HK-2 (cell line): Measurements from ENCODE around the gene PLCD1.
"Not testable (repeated sequence)": the region's sequence is repeated elsewhere in the genome, so short reads cannot be mapped to it uniquely, and the experiment has no call there.

Source experiments
- DNase-seq: peaks from one replicate; pipeline ENCODE4 v3.0.0-alpha.2; 2018; ENCODE audit not compliant: unreplicated experiment

Gene PLCD1

DNA sequence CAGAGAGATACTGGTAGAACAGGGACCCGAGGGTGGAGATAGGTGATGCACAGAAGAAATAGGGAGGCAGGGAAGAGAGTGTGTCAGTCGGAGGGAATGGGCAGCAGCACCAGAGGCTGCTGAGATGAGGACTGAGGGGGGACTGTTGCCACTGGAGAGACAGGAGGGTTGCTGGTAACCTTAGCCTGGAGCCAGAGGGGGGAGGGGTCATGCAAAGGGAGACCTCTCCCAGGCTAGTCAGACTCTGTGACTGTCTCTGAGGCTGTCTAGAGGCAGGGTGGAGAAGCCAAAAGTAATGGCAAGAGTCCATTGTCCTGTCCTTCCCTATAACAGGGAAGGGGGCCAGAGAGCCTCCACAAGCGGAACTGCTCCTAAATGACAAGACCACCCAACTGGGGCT is 7.5 kb upstream of the PLCD1 start:
- no peak for DNase-seq

DNA sequence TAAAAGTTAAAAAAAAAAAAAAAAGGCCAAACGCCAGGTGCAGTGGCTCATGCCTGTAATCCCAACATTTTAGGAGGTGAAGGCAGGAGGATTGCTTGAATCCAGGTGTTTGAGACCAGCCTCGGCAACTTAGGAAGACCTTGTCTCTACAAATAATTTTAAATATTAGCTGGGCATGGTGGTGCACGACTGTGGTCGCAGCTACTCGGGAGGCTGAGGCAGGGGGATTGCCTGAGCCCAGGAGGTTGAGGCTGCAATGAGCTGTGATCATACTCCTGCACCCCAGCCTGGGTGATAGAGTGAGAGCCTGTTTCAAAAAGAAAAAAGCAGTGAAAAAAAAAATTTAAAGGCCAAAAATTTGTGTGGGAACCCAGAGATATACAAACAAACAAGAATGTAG is 6.8 kb upstream of the PLCD1 start:
- DNase-seq = no peak

DNA sequence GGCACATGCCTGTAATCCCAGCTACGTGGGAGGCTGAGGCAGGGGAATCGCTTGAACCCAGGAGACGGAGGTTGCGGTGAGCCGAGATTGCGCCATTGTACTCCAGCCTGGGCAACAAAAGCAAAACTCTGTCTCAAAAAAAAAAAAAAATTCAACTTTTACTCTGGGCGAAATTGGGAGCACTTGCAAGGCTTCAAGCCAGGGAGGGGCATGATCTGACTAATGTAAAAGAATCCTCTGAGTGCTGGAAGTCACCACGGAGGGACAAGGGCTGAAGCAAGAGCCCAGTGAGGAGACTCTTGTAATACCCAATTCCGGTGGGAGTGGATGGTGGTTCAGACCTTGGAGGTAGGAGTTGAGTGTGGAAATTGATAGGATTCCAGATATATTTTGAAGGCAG is 4.9 kb upstream of the PLCD1 start:
- DNase-seq = not testable (repeated sequence)

DNA sequence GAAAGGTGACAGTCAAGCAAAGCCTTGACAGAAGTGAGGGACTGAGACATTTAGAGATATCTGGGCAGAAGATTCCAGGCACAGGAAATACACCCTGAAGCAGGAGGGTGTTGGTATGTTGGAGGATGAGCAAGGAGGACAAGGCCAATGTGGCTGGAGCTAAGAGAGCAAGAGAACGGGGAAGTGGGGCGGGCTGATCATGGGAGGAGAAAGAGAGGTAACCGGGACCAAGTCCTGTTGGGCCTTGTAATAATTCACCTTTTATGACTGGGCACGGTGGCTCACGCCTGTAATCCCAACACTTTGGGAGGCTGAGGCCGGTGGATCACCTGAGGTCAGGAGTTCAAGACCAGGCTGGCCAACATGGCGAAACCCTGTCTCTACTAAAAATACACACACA is 4.1 kb upstream of the PLCD1 start:
- DNase-seq = not testable (repeated sequence)

DNA sequence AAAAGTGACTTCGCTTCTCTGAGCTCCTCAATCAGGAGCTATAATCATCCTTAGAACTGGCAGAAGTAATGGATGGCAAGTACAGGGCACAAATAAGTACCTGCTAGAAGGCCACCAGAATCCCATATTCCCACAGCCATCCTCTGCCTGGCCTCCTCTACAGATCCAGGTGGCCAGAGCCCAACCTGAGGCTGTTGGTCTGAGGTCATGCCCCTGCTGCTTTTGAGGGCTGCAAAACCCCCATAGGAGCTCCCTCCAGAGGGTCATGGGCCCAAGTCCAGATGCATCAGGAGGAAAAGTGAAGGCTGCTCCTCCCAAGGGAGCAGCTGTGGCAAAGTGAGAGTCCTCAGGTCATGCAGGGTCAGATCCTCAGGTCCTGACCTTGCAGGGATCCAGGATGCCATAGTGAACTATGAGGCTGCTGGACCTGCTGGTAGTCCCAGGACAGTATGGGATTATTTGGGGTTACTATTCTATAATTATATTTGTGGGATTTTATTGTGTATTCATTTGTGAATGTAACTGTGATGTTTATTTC is 3.0 kb upstream of the PLCD1 start:
- no peak for DNase-seq

DNA sequence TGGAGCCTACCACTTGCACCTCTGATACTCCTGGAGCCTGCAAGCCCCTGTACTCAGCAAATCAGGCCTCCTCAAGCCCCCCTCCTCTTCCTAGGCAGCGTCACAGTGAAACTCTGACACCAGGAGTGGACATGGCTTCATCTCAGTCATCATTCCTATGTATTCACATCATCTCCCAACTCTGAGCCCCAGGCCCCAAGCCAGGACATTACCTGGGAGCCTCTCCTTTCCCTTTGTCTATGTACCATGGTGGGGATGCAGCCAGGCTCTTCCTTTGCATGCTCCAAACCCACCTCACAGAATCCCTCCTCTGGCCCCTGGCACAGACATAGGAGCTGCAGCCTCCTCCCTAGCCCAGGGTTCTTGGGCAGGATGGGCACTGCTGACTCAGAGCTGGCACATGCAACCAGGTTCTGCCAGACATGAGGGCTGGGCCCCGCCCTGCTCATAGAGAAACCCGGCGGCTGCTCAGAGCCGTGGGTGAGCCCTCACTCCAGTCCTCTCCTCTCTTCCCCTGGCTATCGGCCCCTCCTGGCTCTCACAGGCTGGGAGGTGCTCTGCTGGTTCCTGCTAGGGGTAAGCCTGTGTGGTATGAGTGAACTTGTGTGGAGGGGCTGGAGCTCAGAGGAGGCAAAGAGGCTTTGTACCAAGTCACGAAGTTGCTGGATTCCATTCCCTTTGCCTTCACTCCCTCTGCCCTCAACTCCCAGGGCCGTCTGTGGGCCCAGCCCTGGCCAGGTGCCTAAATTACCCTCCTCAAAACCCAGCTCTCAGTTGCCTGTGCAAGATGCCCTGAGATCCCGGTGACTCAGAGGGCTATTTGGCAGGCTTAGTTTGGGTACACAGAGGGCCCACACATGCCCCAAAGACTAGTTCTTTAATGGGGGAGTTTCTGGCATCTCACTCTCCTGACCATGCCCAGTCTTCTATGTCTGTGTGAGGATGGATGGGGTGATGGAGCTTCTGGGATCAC is 1.9 kb upstream of the PLCD1 start:
- DNase-seq = peak; percentile 22

DNA sequence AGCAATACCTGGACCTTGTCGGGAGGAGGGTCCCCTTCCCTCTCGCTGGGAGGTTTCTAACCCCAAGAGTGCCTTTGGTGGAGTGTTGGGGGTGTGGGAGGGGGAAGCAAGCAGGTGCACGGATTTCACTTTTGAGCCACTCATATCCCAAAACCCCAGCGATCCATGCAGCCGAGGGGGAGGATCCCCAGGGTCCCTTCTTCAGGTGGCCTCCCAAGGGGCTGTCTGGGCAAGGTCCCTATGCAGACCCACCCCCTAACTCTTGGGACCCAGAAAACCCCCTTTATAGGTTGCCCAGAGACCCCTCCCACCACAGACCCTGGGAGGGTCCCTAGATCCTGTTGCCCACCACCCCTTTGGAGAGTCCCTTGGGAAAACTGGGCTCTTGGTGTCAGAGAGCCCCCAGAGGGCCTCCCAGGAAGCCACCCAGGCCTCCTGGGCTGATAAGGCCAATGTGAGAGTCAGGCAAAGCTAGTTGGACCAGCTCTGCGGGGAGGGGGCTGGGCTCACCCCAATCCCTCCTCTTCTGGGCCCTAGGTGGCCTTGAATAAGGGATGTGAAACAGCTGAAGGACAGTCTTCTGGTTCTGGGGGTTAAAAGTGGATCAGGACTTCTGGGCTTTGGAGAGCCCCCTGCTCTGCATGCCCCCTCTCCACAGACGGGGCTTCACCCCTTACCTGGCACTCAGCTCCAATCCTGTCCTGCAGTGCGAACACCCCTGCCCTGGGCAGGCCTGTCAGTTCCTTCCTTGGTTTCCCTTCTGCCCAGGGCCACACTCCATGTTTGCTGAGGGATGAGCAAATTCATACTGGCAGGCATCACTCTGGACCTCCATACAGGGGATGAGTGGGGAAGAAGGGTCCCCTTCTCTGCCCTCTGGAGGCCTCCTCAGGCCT is 932 bp upstream of the PLCD1 start:
- DNase-seq = no peak

DNA sequence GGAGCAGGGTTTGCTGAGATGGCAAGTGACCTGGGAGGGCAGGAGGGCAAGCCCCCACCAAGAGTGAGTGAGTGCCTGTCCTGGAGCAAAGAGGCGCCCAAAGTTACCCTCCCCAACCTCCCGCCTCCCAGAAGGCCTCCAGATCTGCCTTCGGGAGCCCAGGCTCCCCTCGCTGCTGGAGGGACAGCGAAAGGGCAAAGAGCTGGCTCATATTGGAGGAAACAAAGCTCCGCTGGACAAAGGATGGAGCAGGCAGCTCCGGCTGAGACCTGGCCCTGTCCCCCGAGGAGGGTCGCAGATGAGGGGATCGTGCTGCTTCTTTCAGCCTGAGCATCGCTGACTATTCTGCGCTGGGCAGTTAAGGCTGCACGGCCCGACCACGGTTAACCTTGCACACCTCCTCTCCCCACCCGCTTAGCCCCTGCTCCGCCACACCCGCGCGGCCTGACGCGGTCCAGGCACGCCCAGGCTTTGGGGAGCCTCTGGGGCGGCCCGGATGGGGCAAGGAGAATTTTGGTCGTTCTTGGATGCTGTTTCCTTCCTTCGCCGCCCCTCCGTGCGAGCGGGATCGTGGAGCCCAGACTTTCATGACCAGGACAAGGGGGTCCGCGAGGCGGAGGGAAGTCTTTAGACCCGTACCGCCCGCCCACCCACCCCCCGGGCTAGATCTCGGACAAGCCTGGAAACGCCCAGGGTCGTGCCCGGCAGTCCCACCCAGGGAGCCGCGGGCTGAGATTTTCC is 651 bp downstream of the PLCD1 start:
- DNase-seq = no peak

DNA sequence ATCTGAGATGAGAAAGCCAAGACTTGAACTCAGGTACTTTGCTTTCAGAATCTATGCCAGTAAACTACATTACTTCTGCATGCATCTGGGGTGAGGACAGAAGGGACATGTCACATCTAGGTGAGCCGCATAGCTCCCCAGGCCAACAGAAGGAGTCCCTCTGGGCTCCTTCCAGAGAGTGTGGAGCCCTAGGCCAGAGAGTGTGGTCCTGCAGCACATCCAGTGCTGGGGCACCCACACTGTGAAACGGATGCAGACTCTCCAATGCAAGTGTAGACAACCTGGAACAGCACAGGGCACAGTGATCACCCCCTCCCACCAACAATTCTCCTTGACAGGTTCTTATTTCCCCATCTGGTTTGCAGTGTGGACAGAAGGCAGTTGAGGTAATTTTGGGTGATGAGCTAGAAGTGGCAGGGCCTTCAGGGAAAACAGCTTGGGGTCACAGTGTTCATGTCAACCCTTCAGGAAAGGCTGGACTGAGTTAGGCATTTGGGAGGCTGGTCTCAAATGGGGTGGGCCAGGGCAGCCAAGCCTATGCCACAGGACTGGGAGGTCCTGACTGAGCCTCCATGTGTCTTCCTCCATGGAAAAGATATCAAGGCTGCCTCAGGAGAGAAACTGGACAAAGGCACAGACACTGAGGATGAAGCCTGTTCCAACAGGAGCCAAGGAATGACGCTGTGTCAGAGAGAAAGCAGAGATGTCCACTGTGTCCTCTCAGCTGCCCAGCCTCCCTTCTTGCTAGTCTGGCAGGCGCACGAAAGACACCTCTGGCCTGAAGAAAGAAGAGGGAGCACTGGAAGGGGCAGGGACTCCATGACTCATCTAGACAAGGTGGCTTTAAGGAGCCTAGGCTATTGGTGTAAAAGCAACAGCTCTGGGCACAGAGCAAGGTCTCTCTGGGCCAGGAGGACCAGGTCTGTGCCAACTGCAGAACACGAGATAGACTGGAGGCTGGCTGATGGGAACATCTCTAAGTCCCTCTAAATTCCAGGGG is 1.7 kb downstream of the PLCD1 start:
- DNase-seq = no peak

DNA sequence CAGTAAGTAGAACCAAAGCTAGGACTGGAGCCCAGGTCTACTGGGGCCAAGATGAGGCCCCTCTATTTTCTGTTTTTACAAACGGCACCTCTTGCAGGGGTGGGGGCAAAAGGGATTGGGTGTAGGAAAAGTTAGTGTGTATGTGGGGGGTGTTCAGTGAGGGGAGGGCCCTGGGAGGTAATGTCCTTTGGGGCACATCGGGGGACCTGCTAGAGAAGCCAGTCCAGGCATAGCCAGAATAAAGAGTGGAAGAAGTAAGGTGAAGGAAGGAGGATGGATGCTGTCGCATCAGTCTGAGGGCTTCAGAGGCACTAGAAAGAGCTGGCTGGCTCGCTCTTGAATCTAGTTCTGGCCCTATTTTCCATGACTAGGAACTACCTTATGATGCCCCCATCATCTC is 2.6 kb downstream of the PLCD1 start:
- DNase-seq = no peak

DNA sequence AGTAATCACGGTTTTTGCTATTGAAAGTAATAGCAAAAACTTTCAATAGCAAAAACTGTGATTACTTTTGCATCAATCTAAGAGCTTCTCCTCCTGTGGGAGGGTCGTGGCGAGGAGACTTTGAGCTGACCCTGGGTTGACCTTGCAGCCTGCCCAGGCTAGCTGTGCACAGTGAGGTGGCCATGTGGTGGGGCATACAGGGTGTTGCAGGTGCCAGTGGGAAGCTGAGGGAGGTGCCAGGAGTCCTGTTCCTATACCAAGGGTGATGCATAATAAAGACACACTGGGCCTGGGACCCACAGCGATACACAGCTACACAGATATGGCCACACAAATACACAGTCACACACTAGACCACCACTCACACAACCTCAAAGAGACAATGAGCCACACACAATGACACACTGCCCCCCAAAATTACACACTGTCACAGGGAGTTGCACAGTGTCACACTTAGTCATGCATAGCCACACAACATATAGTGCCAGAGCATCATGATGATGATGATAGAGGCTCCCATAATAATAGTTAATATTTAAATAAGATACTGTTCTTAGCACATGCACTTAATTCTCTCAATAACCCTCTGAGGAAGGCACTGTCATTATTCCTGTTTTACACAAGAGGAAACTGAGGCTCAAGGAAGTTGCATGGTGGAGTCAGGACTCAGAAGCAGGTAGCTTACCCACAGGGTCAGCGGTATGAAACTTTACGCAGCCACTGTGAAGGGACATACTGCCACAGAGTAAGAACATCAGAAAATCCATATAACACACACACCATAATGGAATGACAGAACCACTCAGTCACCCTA is 6.3 kb downstream of the PLCD1 start:
- DNase-seq = no peak

DNA sequence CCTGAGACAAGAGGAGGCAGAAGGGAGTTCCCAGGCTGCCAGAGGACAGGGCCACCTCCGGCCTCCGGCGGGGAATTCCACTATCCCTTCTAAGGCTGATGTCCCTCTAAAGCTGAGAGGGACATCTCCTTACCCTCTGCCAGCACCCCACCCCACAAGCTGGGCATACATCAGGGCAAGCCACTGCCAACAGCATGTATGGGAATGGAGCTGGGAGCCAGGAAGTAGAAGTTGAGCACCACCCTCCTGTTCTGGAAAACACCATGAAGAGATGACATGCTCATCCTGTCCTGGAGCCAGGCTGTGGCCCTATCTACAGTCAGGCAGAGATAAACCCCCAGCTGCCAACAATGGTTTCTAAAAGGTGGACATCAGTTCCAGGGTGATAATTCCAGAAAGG is 7.1 kb downstream of the PLCD1 start:
- no peak for DNase-seq

DNA sequence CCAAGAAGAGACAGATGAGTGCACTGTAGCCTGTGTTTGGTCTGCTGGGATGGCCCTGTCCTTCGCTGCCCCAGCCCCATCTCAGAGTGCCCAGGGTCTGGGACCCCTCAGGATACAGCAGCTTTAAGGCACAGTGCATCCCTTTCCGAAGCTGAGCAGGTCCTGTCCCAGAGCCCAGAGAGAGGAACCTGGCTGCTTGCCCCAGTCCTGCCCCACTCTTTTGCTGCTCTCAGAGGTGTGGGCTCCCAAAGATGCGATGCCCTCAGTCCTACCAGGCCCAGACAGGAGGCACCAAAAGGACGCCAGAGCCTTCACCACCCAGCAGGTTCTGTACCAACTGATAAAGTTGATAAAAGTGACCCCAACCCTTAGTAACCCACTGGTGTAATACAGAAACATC is 8.2 kb downstream of the PLCD1 start:
- DNase-seq = no peak

DNA sequence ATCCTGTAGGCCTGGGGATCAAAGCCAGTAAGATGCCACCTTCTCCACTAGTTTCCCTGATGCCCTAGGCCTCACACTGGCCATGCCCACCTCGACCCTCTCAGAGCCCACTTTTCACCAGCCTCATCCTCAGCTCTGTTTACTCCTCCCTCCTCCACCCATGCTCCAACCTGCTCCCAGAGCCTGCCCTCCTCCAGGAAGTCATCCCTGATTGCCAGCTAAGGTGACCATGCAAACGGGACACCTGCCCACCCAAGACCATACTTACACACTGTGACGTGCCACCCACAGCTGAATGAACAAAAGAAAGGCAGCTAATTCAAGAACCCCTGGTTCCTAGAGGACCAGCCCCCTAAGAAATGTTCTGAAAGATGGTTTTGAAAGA is 9.1 kb downstream of the PLCD1 start:
- DNase-seq = no peak

DNA sequence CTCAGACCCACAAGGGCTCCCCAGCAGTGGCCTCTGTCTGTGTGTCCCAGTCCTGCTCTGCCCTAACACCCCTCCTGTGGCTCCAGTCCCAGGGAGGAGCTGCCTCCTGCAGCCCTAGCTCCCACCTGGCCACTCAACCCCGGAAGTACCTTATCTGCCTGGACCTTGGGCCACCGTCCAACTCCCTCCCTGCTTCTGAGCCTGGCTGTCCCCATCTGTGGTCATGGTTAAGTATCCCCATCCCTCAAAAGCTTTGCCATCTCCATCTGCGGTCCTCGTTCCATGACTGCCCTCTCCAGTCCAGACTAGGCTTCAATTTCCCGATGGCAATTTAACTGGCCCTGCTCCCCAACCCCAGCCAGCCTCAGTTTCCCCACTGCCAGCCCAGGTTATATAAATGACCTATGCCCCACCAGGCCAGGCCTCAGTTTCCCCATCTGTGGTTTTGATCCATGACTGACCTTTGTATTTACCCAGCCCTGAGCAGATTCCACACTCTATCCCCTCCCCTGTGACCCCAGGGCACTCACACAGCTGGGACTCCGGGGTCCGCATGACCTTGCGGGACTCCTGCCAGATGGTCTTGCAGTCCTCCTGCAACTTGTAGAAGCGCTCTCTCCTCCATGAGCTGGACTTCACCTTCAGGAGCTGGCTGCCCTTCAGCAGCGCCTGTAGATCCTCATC is 9.6 kb downstream of the PLCD1 start:
- DNase-seq = no peak

DNA sequence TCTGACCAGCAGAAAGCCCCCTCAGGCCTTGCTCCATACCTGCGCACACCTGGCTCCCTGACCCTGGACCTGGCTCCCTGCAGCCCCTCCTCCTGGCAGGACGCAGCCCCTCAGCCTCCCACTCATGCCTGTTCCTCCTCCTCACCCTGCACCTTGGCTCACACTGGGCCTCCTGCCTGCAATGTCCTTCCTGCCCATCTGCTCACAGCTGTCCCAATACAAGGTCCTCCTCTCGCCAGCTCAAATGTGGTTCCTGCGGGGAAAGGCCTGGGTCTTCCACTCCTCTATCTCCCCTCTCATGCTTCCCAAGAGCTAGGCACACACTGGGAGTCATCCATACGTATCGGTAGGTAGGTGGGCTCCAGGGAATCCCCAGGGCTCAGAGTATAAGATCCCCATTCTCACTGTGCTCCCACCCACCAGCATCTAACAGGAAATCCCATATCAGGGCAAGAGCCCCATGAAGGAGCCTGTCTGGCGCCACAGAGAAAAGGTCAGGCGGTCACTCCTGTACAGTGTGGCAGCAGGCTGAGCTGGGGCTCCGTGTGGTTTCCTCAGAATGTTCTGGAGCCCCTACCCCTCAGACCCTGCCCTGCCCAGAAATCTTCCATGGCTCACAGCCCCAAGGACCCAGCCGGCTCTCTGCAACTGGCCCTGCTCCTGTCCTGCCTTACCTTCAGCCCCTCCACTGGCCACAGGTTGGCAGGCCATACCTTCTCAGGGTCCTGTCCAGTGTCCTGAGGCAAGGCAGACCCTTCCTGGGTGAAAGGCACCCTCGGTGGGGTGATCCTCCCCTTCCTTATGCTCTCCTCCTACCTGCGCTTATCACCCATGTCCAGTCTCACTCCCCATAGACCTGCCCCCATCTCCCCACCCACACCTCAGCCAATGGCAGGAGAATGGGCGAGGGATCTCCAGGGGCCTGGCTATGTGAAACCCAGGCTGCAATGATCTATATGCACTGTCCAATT is 10.9 kb downstream of the PLCD1 start:
- DNase-seq = no peak

DNA sequence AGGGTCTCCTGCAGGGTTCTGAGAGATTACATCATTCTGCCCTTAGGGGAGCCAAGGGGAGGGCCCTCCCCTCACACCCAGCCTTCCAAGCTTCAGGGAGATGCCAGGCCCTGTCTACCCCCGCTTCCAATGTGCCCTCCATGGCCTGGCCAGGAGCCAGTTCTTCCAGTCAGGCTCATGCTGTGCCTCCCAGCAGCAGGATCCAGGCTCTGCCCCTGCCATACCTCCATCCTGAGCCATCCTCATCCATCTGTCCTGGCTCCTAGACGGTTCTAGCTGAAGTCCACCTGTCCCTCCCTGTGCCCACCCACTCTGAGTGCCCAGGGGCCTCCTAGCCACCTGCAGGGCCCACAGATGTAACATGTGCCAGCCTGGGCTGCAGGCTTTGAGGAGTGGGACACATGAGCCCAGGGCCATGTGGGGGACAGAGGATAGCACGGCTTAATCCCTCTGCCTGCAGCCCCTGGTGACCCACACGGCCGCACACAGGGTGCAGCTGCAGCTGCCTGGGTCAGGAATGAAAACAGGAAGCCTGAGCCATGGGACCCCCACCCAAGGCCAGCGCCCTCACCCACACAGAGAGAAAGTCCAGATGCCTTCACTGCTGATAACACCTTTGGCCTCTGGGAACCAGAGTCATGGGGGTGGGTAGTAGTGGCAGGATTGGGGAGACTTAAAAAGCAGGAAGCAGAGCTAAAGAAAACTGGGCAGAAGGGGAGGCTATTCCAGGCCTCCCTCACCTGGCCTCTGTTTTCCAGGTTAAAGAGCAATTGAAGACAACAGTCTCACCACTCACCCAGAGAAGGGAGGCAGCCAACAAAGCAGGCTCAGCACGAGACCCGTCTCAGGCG is 11.8 kb downstream of the PLCD1 start:
- DNase-seq = no peak
